ENCODE measurements around the gene DPY19L1.
A peak's percentile ranks its signal among the peaks of the same experiment; 100 is the strongest.
"Not testable (repeated sequence)": the region's sequence is repeated elsewhere in the genome, so short reads cannot be mapped to it uniquely, and the experiment has no call there.

Gene DPY19L1

GRCh38 chr7:35037211-35037525 lies at the start of gene DPY19L1:
Gene DPY19L1, minus strand, starts transcription at chr7:35037485. Its CDS starts 91 bp downstream, at chr7:35037394.
- DNase-seq (ENCODE audit: low read depth), result no peak

DNA sequence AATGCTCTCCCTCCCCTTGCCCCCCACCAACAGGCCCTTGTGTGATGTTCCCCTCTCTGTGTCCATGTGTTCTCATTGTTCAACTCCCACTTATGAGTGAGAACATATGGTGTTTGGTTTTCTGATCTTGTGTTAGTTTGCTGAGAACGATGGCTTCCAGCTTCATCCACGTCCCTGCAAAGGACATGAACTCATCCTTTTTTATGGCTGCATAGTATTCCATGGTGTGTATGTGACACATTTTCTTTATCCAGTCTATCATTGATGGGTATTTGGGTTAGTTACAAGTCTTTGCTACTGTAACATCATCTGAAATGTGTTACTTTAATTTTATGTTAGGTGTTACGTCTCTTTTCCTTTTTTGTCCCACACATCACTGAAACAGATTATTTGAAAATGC lies 42.2 kb upstream of the DPY19L1 start:
- DNase-seq (ENCODE audit: low read depth), result not testable (repeated sequence)

DNA sequence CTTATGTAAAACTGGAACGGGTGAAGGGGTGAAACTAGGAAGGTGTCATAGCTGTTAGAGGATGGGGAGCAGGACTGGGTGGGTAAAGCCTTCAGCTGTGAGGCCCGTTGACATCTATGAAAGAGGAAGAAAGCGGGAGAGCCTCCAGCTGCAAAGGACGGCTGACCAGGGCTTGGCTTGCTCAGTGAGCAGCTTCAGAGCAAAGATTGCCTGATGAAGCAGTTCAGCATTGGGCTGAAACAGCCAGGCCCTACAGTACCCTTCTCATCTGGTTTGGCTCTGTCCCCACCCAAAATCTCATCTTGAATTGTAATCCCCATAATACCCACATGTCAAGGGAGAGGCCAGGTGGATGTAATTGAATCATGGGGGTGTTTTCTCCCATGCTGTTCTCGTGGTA lies 36.7 kb upstream of the DPY19L1 start:
- not testable (repeated sequence) for DNase-seq (ENCODE audit: low read depth)

- not testable (repeated sequence) for DNase-seq (ENCODE audit: low read depth)
Measured at GRCh38 chr7:35072950-35073827, 35.9 kb upstream of the DPY19L1 start.

DNA sequence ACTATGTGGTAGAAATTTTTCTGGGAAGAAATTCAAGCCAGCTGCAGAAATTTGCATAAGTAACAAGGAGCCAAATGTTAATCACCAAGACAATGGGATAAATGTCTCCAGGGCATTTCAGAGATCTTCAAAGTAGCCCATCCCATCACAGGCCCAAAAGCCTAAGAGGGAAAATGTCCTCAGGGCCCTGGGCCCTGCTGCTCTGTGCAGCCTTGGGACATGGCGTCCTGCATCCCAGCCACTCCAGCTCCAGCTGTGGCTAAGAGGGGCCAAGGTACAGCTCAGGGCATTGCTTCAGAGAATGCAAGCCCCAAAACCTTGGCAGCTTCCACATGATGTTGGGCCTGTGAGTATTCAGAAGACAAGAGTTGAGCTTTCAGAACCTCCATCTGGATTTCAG lies 31.8 kb upstream of the DPY19L1 start:
- not testable (repeated sequence) for DNase-seq (ENCODE audit: low read depth)

DNA sequence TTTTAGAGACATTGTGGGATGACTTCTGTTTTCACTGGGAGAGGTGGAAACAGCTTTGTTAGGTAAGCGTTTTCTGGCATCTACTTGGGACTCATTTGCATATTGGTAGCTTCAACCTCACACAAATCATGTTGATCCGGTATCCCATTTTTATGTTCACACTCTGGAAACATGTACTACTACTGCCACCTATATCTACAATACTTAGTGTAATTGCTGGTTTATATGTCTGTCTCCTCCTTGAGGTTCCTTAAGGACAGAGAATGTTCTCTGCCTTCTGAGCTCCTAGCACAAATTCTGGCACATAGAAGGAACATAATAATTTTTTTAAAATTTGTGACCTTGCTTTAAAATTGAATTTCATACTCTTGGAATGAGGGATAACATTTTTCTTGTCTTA lies 28.1 kb upstream of the DPY19L1 start:
- DNase-seq (ENCODE audit: low read depth), result not testable (repeated sequence)

DNA sequence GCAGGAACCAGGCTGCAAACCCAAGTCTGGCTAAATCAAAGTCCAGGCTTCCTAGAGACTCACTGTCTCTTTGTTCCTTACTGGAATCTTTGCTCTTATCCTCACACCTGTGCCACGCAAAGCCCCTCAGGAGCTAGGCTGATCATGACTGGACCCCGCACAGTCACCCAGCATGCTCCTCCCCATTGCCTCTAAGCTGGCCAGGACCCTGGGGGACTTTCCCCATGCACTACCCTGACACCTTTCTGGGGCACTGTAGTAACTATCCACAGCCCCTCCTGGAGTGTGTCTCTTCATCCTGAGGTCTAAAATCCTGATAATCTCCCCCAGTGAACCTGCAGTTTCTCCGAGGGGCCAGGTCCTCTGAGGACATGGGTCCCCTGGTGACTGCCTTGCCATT lies 21.3 kb upstream of the DPY19L1 start:
- DNase-seq (ENCODE audit: low read depth), result not testable (repeated sequence)

DNA sequence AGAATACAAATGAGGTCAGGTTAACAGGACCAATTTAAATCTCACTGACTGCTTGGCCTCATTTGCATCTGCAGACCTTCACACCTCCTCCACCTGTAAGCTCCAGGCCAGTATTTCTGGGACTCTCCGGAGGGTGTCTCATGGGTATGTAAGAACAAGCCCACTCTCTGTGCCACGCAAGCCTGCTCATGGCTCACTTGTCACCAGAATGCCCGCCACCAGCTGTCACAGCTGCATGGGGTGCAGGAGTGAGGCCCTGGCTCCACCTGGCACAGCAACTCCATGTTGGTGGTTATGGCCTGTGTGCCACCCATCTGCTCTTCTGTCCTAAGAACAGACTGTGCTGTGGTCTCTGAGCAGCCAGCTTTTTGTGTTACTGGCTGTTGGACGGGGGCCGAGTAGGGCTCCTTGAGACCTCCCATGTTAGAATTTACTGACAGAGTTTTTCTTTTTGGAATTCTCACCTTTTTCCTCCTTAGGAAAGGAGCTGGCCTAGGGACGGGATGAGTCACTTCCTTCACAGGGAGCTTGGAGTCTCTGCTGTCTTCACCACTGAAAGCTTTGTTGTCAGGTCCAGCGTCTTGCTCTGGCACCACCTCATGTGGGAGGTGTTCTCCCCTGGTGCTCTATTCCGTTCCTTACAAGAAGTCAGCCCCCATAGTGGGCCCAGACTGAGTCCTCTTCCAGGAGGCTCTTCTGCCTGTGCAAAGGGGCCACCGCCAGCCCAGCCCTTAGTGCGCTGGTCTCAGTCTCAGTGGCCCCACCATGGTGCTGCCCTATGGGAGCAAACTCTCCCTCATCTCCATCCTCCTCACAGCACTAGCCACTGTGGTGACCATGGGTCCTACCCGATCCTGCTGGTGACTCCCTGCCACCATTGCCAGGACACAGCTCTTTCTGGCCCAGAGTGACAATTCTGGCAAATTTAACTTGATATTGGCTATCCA lies 20.5 kb upstream of the DPY19L1 start:
- DNase-seq (ENCODE audit: low read depth), result not testable (repeated sequence)

GRCh38 chr7:35055733-35056132 lies 18.4 kb upstream of the DPY19L1 start:
- DNase-seq (ENCODE audit: low read depth), result not testable (repeated sequence)

DNA sequence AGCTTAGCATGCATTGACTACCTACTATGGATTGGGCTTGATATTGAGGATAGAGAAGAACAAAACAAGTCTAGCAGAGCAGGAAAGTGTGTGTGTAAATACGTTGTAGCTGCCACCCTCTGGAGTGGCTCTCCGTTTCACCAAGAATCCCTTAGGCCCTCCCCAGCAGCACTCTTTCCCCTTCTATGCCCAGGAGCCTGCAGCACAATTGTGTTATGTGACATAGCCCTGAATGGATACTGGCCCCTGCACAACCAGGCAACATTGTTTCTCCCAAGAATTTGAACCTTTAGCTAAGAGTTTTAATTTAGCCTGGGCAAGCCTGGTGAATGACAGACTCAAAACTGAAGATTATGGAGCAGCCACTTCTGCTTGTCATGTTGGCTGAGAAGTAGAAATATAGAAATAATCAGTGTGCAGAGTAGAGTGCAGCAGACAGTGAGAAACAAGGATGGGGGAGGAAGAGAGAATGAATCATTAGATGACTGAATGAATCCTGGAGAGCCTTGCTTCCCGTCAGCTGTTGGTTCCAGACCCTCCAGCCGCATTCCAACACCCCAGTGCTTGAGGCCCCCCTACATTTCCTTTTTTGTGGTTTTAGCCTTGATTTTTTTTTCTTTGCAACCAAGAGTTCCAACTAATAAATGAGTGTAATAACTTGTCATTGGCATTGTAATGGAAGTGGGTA lies 16.3 kb upstream of the DPY19L1 start:
- not testable (repeated sequence) for DNase-seq (ENCODE audit: low read depth)

- DNase-seq (ENCODE audit: low read depth), result not testable (repeated sequence)
Measured at GRCh38 chr7:35048390-35048789, 11.1 kb upstream of the DPY19L1 start.

GRCh38 chr7:35047912-35048305 lies 10.6 kb upstream of the DPY19L1 start:
- not testable (repeated sequence) for DNase-seq (ENCODE audit: low read depth)

DNA sequence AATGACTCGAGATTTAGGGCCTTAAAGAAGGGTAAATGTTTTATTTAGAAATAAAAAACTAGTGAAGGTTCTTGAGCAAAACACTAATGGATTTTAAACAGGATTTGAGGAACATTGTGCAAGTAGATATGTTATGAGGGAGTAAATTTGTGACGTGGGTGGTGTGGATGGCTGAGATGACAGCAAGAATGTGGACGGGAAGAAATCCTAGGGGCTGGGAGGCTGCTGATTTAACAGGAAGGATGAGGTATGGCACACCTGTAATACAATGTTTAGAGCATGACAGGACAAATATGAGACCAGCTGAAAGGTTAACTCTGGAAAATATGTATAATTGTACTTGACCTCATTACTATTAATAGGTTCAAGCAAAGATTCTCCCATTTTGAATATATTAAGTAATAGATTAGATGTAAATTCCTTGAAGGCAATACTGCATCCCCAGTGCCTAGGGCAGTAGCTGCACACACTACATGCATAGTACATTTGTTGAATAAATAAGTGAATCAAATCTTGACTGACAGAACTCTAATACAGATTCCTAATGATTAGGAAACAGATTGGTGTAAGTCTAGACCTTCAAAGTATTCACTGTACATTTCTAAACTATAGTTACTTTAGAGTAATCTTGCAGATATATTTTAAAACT lies 10.1 kb upstream of the DPY19L1 start:
- DNase-seq (ENCODE audit: low read depth), result not testable (repeated sequence)

GRCh38 chr7:35043301-35043700 lies 6.0 kb upstream of the DPY19L1 start:
- DNase-seq (ENCODE audit: low read depth), result not testable (repeated sequence)

- no peak for DNase-seq (ENCODE audit: low read depth)
Measured at GRCh38 chr7:35040906-35041305, 3.6 kb upstream of the DPY19L1 start.

GRCh38 chr7:35039343-35039742 lies 2.1 kb upstream of the DPY19L1 start:
- no peak for DNase-seq (ENCODE audit: low read depth)

- DNase-seq (ENCODE audit: low read depth), result no peak
Measured at GRCh38 chr7:35038354-35038753, 1.1 kb upstream of the DPY19L1 start.

- peak; percentile 92 for DNase-seq (ENCODE audit: low read depth)
Measured at GRCh38 chr7:35037526-35038341, 449 bp upstream of the DPY19L1 start.

DNA sequence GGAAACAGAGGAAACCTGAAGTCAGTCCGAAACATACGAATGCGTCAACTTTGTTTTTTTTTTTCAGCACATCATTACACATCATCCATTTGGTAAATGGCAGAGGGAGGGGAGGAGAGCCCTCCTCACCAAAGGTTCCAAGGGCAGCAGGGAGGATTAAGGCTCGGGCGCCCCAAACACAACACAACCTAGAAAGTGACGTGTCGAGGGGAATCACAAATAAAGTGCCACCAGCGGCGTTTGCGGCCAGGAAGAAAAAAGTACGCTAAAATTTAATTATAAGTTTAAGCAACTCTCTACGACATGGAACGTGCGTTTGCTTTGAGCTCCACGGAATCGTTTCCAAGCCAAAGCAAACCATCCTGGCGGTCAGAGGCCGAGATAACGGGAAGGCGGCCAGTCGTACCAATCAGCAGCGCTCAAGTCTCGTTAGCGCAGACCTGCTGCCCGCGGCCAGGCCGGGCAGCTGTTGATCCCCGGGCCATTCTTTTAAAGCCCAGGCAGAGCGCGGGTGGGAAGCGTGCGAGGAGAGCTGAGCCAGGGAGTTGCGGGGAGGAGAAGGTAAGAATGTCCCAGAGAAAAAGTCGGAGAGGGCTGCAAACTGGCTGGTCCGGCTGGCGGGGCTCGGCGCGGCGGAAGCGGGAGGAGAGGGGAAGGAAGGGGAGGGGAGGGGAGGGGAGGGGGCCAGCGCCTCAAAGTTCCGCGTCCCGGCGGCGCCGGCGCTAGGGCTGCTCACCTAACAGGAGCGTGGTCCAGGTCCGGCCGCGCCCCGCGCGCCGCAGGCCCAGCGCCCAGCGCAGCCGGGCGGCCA lies 719 bp downstream of the DPY19L1 start:
- DNase-seq (ENCODE audit: low read depth), result peak; percentile 22

DNA sequence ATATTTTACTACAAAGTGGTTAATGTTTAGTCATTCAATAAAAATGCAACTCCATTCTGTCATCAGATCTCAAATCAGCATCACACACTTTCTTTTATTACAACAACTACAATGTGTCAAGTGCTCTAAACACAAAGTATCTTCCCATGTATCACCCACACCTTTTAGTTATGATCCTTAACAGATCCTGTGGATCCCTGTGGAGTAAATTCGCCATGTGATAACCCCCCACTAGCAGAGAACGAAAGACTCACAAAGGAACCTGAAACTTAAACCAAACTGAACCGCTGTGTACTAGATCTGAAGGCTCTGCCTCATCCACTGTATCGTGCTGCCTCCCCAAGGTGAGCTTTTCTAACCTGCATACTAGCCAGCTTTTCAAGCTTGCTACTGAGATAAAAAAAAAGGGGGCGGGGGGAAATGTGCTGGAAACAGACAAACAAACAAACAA lies 1.7 kb downstream of the DPY19L1 start:
- DNase-seq (ENCODE audit: low read depth), result no peak

Data from fibroblast of the conjunctiva (primary cell).